ENCODE measurements around the gene BLNK. TPM values are rescaled to one million over a fixed set of nuclear protein-coding genes. Genes with fewer than 3 reads are reported as not detected.

The BLNK gene
- total and polyA plus RNA-seq, 9 of the 15 experiments (the other 6 are each of a cell fraction or from before 2014, with no cell fraction given), result not detected

GRCh38 chr10:96292971-96293920 lies 21.9 kb upstream of the BLNK start:
- WGBS (ENCODE audit: insufficient coverage, low coverage, missing lambda C conversion rate), result 0% methylated on average over 7 of the region's 7 CpGs
- H3K9ac ChIP-seq (ENCODE audit: insufficient read depth in 1 of 2, low read depth in 2 of 2, low read length in 2 of 2), result no peak overlapping the region
- no peak overlapping the region for H2AFZ ChIP-seq (ENCODE audit: low read depth, low read length)
- H3K9me1 ChIP-seq (ENCODE audit: control insufficient read depth, insufficient read depth, low read length), result no peaks in the 10 kb centered on the region
- H3K9me3 ChIP-seq (replicated peaks; ENCODE audit: control insufficient read depth, insufficient read depth, low read depth, low read length), result no peaks in the 10 kb centered on the region
- BruUV-seq (replicated peaks), result no TSS peak
- peaks cover 0 to 6% of the 10 kb centered on the region in 2 experiments; a peak in 1 of 5 replicates for H3K27me3 ChIP-seq (ENCODE audit: control insufficient read depth in 2 of 2, insufficient read depth in 2 of 2, low read length in 2 of 2)
- no peaks in the 10 kb centered on the region for H3K36me3 ChIP-seq (ENCODE audit: control insufficient read depth, insufficient read depth, low read length)
- H4K20me1 ChIP-seq (replicated peaks; ENCODE audit: control insufficient read depth, insufficient read depth, low read length), result no peaks in the 10 kb centered on the region
- H3K4me1 ChIP-seq (replicated peaks in 1 of 2; ENCODE audit: control insufficient read depth in 2 of 2, insufficient read depth in 2 of 2, low read length in 2 of 2), result no peaks in the 10 kb centered on the region
- no peak overlapping the region for H3K4me2 ChIP-seq (ENCODE audit: insufficient read depth, low read length)
- DNase-seq (ENCODE audit: extremely low read depth in 1 of 4, low spot score in 3 of 4) (peak in 3 of 4 experiments; percentile 8 to 33 (median 19)), ATAC-seq (peak; percentile 87), FAIRE-seq (peak; percentile 62)
- CTCF ChIA-PET (ENCODE audit: low intra/inter-chr PET ratio), result interaction anchor here (0.6 to 1.7 kb wide), 3 partner anchors 63 to 378 kb away, joined by 3 to 6 read pairs (median 3); no protein-coding TSS in a partner anchor
- intact Hi-C loops (cut with micrococcal nuclease), result loop anchor here (1.0 kb wide), 1 partner anchor 276 kb away; no protein-coding TSS in a partner anchor
- POLR2A ChIA-PET, result no interaction called here
- in situ Hi-C loops (cut with MboI), result loop anchor here (10.0 kb wide), 1 partner anchor 278 kb away; no protein-coding TSS in a partner anchor
- H3K4me3 ChIP-seq, result no peak overlapping the region
- H3K27ac ChIP-seq (ENCODE audit: extremely low read depth, low read depth, low read length), result no peak overlapping the region
- no peaks in the 10 kb centered on the region for H3K79me2 ChIP-seq (ENCODE audit: control insufficient read depth, insufficient read depth, low read length)
- no peak for TF ChIP-seq SNRNP70 (optimal IDR thresholded peaks at IDR 0.05; ENCODE audit: low read depth, low read length)
- TF ChIP-seq LCOR (CRISPR knock-in tag; IDR thresholded peaks at IDR 0.05), result no peak
- no peak for TF ChIP-seq ZNF79 (CRISPR knock-in tag; IDR thresholded peaks at IDR 0.05; ENCODE audit: low read depth)
- TF ChIP-seq CTCF (IDR thresholded peaks at IDR 0.05 in 2 of 3, conservative IDR thresholded peaks at IDR 0.05 in 1 of 3; ENCODE audit: insufficient read depth in 2 of 3, low read depth in 1 of 3, low read length in 3 of 3), result peak; percentile 44 to 66 (median 49); a peak in 5 of 6 replicates
- 0 out of 2 replicates have a peak, but pooled peaks have one; percentile 24 for TF ChIP-seq SMC3 (conservative IDR thresholded peaks at IDR 0.05; ENCODE audit: insufficient read depth, low read depth, low read length)
- TF ChIP-seq RAD21 (CRISPR knock-in tag; conservative IDR thresholded peaks at IDR 0.05 in 1 of 2, IDR thresholded peaks at IDR 0.05 in 1 of 2), result peak; percentile 72 to 77
- TF ChIP-seq, protein P1, sequence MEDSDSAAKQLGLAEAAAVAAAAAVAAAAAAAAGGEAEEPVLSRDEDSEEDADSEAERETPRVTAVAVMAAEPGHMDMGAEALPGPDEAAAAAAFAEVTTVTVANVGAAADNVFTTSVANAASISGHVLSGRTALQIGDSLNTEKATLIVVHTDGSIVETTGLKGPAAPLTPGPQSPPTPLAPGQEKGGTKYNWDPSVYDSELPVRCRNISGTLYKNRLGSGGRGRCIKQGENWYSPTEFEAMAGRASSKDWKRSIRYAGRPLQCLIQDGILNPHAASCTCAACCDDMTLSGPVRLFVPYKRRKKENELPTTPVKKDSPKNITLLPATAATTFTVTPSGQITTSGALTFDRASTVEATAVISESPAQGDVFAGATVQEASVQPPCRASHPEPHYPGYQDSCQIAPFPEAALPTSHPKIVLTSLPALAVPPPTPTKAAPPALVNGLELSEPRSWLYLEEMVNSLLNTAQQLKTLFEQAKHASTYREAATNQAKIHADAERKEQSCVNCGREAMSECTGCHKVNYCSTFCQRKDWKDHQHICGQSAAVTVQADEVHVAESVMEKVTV (CRISPR knock-in tag; IDR thresholded peaks at IDR 0.05), result peak; percentile 54; the same call in 1 of the 2 replicates

Data from K562 (cell line).